ENCODE measurements around the gene ANKH. TPM values are rescaled to one million over a fixed set of nuclear protein-coding genes. Genes with fewer than 3 reads are reported as not detected.

The ANKH gene
- total and polyA plus RNA-seq, 2 of the 13 experiments (the other 11 are each of a cell fraction or from before 2014, with no cell fraction given): 25.0 to 36.0 TPM

- TF ChIP-seq, protein P1, sequence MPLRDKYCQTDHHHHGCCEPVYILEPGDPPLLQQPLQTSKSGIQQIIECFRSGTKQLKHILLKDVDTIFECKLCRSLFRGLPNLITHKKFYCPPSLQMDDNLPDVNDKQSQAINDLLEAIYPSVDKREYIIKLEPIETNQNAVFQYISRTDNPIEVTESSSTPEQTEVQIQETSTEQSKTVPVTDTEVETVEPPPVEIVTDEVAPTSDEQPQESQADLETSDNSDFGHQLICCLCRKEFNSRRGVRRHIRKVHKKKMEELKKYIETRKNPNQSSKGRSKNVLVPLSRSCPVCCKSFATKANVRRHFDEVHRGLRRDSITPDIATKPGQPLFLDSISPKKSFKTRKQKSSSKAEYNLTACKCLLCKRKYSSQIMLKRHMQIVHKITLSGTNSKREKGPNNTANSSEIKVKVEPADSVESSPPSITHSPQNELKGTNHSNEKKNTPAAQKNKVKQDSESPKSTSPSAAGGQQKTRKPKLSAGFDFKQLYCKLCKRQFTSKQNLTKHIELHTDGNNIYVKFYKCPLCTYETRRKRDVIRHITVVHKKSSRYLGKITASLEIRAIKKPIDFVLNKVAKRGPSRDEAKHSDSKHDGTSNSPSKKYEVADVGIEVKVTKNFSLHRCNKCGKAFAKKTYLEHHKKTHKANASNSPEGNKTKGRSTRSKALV (CRISPR knock-in tag; IDR thresholded peaks at IDR 0.05): no peak
- TF ChIP-seq, protein P2, sequence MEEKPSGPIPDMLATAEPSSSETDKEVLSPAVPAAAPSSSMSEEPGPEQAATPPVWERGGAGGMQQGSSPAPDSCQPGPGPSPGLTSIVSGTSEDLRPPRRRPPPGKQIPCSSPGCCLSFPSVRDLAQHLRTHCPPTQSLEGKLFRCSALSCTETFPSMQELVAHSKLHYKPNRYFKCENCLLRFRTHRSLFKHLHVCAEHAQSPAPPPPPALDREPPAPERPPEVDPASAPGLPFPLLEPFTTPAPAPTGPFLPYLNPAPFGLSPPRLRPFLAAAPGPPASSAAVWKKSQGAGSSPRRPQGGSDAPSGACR (CRISPR knock-in tag; IDR thresholded peaks at IDR 0.05): no peak
- TF ChIP-seq PHF8 (CRISPR knock-in tag; IDR thresholded peaks at IDR 0.05) (peak; percentile 60), U2AF1 (optimal IDR thresholded peaks at IDR 0.05; ENCODE audit: low read depth, low read length) (no peak), FOXO4 (CRISPR knock-in tag; conservative IDR thresholded peaks at IDR 0.05) (no peak), ZSCAN9 (CRISPR knock-in tag; IDR thresholded peaks at IDR 0.05; ENCODE audit: borderline replicate concordance) (no peak), ZMAT3 (CRISPR knock-in tag; conservative IDR thresholded peaks at IDR 0.05) (0 out of 2 replicates have a peak, but pooled peaks have one; percentile 49), EEA1 (CRISPR knock-in tag; IDR thresholded peaks at IDR 0.05; ENCODE audit: borderline replicate concordance) (no peak), ZNF670 (CRISPR knock-in tag; IDR thresholded peaks at IDR 0.05; ENCODE audit: borderline replicate concordance) (no peak), SAP130 (CRISPR knock-in tag; IDR thresholded peaks at IDR 0.05; ENCODE audit: low read depth) (peak; percentile 50; the same call in 1 of the 2 replicates), THAP9 (CRISPR knock-in tag; IDR thresholded peaks at IDR 0.05; ENCODE audit: borderline replicate concordance) (no peak)
- TF ChIP-seq, protein P3, sequence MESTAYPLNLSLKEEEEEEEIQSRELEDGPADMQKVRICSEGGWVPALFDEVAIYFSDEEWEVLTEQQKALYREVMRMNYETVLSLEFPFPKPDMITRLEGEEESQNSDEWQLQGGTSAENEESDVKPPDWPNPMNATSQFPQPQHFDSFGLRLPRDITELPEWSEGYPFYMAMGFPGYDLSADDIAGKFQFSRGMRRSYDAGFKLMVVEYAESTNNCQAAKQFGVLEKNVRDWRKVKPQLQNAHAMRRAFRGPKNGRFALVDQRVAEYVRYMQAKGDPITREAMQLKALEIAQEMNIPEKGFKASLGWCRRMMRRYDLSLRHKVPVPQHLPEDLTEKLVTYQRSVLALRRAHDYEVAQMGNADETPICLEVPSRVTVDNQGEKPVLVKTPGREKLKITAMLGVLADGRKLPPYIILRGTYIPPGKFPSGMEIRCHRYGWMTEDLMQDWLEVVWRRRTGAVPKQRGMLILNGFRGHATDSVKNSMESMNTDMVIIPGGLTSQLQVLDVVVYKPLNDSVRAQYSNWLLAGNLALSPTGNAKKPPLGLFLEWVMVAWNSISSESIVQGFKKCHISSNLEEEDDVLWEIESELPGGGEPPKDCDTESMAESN (CRISPR knock-in tag; conservative IDR thresholded peaks at IDR 0.05): 0 out of 2 replicates have a peak, but pooled peaks have one; percentile 1
- TF ChIP-seq, protein P4, sequence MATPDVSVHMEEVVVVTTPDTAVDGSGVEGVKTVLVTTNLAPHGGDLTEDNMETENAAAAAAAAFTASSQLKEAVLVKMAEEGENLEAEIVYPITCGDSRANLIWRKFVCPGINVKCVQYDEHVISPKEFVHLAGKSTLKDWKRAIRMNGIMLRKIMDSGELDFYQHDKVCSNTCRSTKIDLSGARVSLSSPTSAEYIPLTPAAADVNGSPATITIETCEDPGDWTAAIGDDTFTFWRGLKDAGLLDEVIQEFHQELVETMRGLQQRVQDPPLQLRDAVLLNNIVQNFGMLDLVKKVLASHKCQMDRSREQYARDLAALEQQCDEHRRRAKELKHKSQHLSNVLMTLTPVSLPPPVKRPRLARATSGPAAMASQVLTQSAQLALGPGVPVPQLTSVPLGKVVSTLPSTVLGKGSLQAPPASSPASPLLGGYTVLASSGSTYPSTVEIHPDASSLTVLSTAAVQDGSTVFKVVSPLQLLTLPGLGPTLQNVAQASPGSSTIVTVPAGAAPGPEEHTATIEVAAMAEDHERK (CRISPR knock-in tag; IDR thresholded peaks at IDR 0.05; ENCODE audit: low read depth): no peak
- TF ChIP-seq, protein P5, sequence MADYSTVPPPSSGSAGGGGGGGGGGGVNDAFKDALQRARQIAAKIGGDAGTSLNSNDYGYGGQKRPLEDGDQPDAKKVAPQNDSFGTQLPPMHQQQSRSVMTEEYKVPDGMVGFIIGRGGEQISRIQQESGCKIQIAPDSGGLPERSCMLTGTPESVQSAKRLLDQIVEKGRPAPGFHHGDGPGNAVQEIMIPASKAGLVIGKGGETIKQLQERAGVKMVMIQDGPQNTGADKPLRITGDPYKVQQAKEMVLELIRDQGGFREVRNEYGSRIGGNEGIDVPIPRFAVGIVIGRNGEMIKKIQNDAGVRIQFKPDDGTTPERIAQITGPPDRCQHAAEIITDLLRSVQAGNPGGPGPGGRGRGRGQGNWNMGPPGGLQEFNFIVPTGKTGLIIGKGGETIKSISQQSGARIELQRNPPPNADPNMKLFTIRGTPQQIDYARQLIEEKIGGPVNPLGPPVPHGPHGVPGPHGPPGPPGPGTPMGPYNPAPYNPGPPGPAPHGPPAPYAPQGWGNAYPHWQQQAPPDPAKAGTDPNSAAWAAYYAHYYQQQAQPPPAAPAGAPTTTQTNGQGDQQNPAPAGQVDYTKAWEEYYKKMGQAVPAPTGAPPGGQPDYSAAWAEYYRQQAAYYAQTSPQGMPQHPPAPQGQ (CRISPR knock-in tag; IDR thresholded peaks at IDR 0.05; ENCODE audit: borderline replicate concordance): no peak
These were observed 752 bp upstream of the ANKH start (continued) for GRCh38 chr5:14872070-14872989.
